Smooth muscle cell (in vitro differentiated cells): ENCODE data around the gene ASAP2. TPM values are rescaled to one million over a fixed set of nuclear protein-coding genes. Genes with fewer than 3 reads are reported as not detected.

Source experiments
- DNase-seq: peaks from one replicate; lab custom pipeline; 2025; ENCODE audit not compliant: unreplicated experiment; lab: John Stamatoyannopoulos, UW
- H2AFZ ChIP-seq: fragments of 200-600 bp; sonication (generic); 2 replicates; pipeline ENCODE4 v1.6.0; 2016; ENCODE audit warnings: antibody characterized with exemption, low read depth, mild to moderate bottlenecking
- H3F3A ChIP-seq: fragments of 200-600 bp; sonication (generic); 2 replicates; pipeline ENCODE4 v1.6.0; 2017; ENCODE audit warnings: antibody characterized with exemption, low read depth
- H3K27ac ChIP-seq: fragments of 200-600 bp; sonication (generic); 2 replicates; pipeline ENCODE4 v1.5.1; 2016; ENCODE audit warnings: low read depth, mild to moderate bottlenecking
- H3K27me3 ChIP-seq: fragments of 200-600 bp; sonication (generic); 2 replicates; pipeline ENCODE4 v1.6.1; 2016; ENCODE audit warnings: low read depth, mild to moderate bottlenecking
- H3K36me3 ChIP-seq: fragments of 200-600 bp; sonication (generic); 2 replicates; pipeline ENCODE4 v1.5.1; 2016; ENCODE audit warnings: low read depth
- H3K4me1 ChIP-seq: fragments of 200-600 bp; sonication (generic); 2 replicates; pipeline ENCODE4 v1.5.1; 2016; ENCODE audit warnings: low read depth
- H3K4me2 ChIP-seq: fragments of 200-600 bp; sonication (generic); 2 replicates; pipeline ENCODE4 v1.6.0; 2016; ENCODE audit warnings: mild to moderate bottlenecking
- H3K4me3 ChIP-seq: fragments of 200-600 bp; sonication (generic); 2 replicates; pipeline ENCODE4 v1.5.1; 2016; ENCODE audit warnings: mild to moderate bottlenecking
- H3K79me2 ChIP-seq: fragments of 200-600 bp; sonication (generic); 2 replicates; pipeline ENCODE4 v1.6.0; 2016; ENCODE audit warnings: low read depth, mild to moderate bottlenecking
- H3K9ac ChIP-seq: fragments of 200-600 bp; sonication (generic); 2 replicates; pipeline ENCODE4 v1.6.0; 2016; ENCODE audit warnings: low read depth
- H3K9me3 ChIP-seq: fragments of 200-600 bp; sonication (generic); replicated peaks from 2 replicates; pipeline ENCODE4 v1.5.1; 2016; ENCODE audit warnings: low read depth
- H4K20me1 ChIP-seq: fragments of 200-600 bp; sonication (generic); 2 replicates; pipeline ENCODE4 v1.6.0; 2016; ENCODE audit warnings: low read depth
- WGBS: methylation state at CpG from one replicate; pipeline ENCODE4 v1.1.7; 2016; ENCODE audit warnings: low lambda C conversion rate; 5-methylcytosine and 5-hydroxymethylcytosine counted together
- polyA plus RNA-seq: library from polyadenylated mRNA; unstranded; fragments of >200 nt; fragmentation: Nextera tagmentation; extraction: Ambion mirVana; gene quantifications from 2 replicates; pipeline ENCODE4 v1.2.1, GENCODE V29; 2016
- total RNA-seq: library from RNA; depleted of rRNA; stranded (reverse); fragments of >200 nt; gene quantifications from 2 replicates; pipeline ENCODE4 v1.2.3, GENCODE V29; 2014
- TF ChIP-seq, protein P1 (sequence below): fragments of 200-600 bp; sonication (generic); IDR thresholded peaks from 2 replicates; pipeline ENCODE4 v1.5.1; 2017; ENCODE audit warnings: borderline replicate concordance, mild to moderate bottlenecking, antibody characterized with exemption; ENCODE audit not compliant: insufficient read depth, poor library complexity, severe bottlenecking

Gene ASAP2
- total and polyA plus RNA-seq, 2 experiments from 2014 or later = 8.8 to 23.1 TPM

DNA sequence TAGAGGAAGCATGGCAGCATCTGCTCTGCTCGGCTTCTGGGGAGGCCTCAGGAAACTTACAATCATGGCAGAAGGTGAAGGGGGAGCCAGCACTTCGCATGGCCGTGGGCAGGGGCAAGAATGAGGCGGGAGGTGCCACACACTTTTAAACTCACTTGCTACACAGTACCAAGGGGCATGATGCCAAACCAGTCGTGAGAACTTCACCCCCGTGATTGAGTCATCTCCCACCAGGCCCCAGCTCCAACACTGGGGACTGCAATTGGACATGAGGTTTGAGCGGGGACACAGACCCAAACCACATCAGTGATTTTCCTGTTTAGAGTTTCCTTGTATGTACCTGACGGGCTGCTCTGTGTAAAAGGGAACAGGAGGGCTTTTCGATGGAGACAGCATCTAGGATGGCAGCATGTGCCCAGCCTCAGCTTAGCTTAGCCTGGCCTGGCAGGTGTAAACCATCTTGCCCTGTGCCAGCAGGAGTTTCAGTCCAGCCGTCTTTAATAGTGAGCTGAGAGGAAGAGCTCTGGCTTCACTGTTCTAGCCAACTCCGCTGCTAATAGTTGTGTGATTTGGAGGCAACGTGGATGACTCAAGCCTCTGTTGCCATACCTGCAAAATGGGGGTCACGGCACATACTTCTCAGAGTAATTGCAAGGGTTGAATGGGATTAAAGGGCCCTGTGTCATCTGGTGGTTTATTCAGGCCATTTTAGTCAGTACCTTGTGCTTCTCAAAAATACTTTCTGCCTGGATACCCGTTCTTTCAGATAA lies 101.8 kb downstream of the ASAP2 start:
- peaks cover 26% of the 10 kb centered on the region for H4K20me1 ChIP-seq
- H3F3A ChIP-seq = peaks cover 7% of the 10 kb centered on the region
- TF ChIP-seq, protein P1, sequence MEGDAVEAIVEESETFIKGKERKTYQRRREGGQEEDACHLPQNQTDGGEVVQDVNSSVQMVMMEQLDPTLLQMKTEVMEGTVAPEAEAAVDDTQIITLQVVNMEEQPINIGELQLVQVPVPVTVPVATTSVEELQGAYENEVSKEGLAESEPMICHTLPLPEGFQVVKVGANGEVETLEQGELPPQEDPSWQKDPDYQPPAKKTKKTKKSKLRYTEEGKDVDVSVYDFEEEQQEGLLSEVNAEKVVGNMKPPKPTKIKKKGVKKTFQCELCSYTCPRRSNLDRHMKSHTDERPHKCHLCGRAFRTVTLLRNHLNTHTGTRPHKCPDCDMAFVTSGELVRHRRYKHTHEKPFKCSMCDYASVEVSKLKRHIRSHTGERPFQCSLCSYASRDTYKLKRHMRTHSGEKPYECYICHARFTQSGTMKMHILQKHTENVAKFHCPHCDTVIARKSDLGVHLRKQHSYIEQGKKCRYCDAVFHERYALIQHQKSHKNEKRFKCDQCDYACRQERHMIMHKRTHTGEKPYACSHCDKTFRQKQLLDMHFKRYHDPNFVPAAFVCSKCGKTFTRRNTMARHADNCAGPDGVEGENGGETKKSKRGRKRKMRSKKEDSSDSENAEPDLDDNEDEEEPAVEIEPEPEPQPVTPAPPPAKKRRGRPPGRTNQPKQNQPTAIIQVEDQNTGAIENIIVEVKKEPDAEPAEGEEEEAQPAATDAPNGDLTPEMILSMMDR = no peak
- no peak overlapping the region for H2AFZ ChIP-seq
- no peak overlapping the region for H3K9ac ChIP-seq
- no peaks in the 10 kb centered on the region for H3K27me3 ChIP-seq
- H3K9me3 ChIP-seq = no peaks in the 10 kb centered on the region
- H3K79me2 ChIP-seq = peaks cover 10% of the 10 kb centered on the region
- no peak overlapping the region for H3K27ac ChIP-seq
- H3K4me2 ChIP-seq = no peak overlapping the region
- no peak overlapping the region for H3K4me3 ChIP-seq
- no peak for DNase-seq
- H3K36me3 ChIP-seq = no peaks in the 10 kb centered on the region
- WGBS = 96% methylated on average over 14 of the region's 14 CpGs
- peaks cover 5% of the 10 kb centered on the region for H3K4me1 ChIP-seq

DNA sequence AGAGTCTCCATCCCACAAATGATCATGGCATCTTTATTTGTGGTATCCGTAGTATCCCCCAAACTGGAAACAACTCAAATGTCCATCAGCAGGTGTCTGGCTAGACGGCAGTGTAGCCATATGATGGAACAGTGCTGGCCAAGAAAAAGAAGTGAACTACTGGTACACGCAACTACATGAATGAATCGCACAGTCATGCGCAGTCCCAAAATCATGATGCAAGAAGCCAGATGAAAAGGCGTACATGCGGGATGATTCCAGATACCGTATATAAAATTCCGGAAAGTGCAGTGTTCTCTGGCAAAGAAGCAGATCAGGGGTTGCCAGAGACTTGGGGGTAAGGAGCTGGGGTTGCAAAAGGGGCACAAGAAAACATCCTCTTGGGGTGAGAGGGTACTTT lies 102.5 kb downstream of the ASAP2 start:
- no peaks in the 10 kb centered on the region for H3K27me3 ChIP-seq
- peaks cover 5% of the 10 kb centered on the region for H3K4me1 ChIP-seq
- TF ChIP-seq, protein P1 = no peak
- peak overlapping the region; percentile 92 for H3K27ac ChIP-seq
- DNase-seq = no peak
- peaks cover 7% of the 10 kb centered on the region for H3F3A ChIP-seq
- H3K9me3 ChIP-seq = no peaks in the 10 kb centered on the region
- H3K4me3 ChIP-seq = no peak overlapping the region
- no peak overlapping the region for H3K9ac ChIP-seq
- peaks cover 15% of the 10 kb centered on the region for H3K79me2 ChIP-seq
- H3K36me3 ChIP-seq = no peaks in the 10 kb centered on the region
- no peak overlapping the region for H2AFZ ChIP-seq
- H4K20me1 ChIP-seq = peaks cover 21% of the 10 kb centered on the region
- no peak overlapping the region for H3K4me2 ChIP-seq
- WGBS = 97% methylated on average over 9 of the region's 9 CpGs

DNA sequence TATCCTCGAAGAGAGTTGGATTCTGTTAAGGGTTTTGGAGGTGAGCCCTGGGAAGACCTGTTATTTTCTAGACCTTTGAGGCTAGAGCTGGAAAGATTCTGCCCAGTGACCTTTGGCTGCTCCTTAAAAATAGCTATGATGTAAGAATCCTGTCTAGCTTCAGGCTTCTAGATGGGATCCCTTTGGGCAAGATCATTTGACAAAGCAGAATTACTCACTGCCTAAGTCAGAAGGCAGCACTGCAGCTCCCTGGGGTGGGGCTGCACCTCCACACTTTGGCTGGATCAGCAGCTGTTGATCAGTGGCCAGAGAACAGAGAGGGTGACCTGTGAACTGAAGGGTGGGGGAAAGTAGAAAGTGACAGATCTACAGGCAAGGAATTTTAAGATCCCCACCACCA lies 103.8 kb downstream of the ASAP2 start:
- Histone ChIP-seq H4K20me1 (peaks cover 21% of the 10 kb centered on the region), H3K27me3 (no peaks in the 10 kb centered on the region), H3K4me2 (peak overlapping the region; percentile 13), H3K9me3 (no peaks in the 10 kb centered on the region), H3K9ac (peak overlapping the region; percentile 67), H3K36me3 (no peaks in the 10 kb centered on the region), H3K4me3 (no peak overlapping the region), H2AFZ (no peak overlapping the region), H3K79me2 (peaks cover 15% of the 10 kb centered on the region), H3K27ac (peak overlapping the region; percentile 92), H3F3A (peaks cover 7% of the 10 kb centered on the region), H3K4me1 (peaks cover 5% of the 10 kb centered on the region)
- TF ChIP-seq, protein P1 = no peak
- WGBS = 42% methylated on average over 1 of the region's 1 CpG
- DNase-seq = no peak

DNA sequence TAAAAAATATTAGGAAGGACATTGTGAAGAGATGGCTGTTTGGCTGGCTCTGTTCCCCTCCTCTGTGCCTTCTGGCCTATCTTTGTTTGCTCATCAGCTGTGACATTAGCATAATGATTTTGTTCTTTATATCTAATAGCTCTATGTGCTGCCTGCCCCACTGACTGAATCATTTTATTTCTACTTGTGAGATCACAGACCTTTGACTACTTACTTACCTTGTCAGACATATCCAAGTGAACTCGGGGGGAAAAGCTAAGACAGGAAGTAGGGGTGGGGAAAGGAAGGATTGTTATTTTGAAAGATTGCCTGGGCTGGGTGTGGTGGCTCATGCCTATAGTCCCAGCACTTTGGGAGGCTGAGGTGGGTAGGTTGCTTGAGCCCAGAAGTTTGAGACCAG lies 104.2 kb downstream of the ASAP2 start:
- H2AFZ ChIP-seq = no peak overlapping the region
- no peak for DNase-seq
- TF ChIP-seq, protein P1 = no peak
- H3K27me3 ChIP-seq = no peaks in the 10 kb centered on the region
- no peaks in the 10 kb centered on the region for H3K36me3 ChIP-seq
- H3K27ac ChIP-seq = peak overlapping the region; percentile 92
- H3K9ac ChIP-seq = peak overlapping the region; percentile 58
- H3K79me2 ChIP-seq = peaks cover 15% of the 10 kb centered on the region
- H3K4me2 ChIP-seq = peak overlapping the region; percentile 13
- 43% methylated on average over 1 of the region's 1 CpG for WGBS
- H3K4me1 ChIP-seq = peaks cover 5% of the 10 kb centered on the region
- H4K20me1 ChIP-seq = peaks cover 21% of the 10 kb centered on the region
- peaks cover 7% of the 10 kb centered on the region for H3F3A ChIP-seq
- no peaks in the 10 kb centered on the region for H3K9me3 ChIP-seq
- no peak overlapping the region for H3K4me3 ChIP-seq
